Glutamatergic neuron (in vitro differentiated cells): ENCODE data around the gene CDH1. TPM values are rescaled to one million over a fixed set of nuclear protein-coding genes. Genes with fewer than 3 reads are reported as not detected.
"Not testable (repeated sequence)": the region's sequence is repeated elsewhere in the genome, so short reads cannot be mapped to it uniquely, and the experiment has no call there.

Experiments used
- DNase-seq: peaks from one replicate; pipeline ENCODE4 v3.0.0; 2022
- H3K27ac Mint-ChIP-seq: one replicate; pipeline ENCODE4 v1.8.0; 2020; ENCODE audit warnings: mild to moderate bottlenecking, mixed read lengths, inconsistent platforms; ENCODE audit not compliant: unreplicated experiment
- H3K27me3 Mint-ChIP-seq: one replicate; pipeline ENCODE4 v1.8.0; 2020; ENCODE audit warnings: mild to moderate bottlenecking, moderate library complexity, mixed read lengths, inconsistent platforms; ENCODE audit not compliant: unreplicated experiment
- H3K36me3 Mint-ChIP-seq: one replicate; pipeline ENCODE4 v1.8.0; 2020; ENCODE audit warnings: mild to moderate bottlenecking, mixed read lengths, inconsistent platforms; ENCODE audit not compliant: unreplicated experiment
- H3K4me1 Mint-ChIP-seq: one replicate; pipeline ENCODE4 v1.8.0; 2020; ENCODE audit warnings: mild to moderate bottlenecking, low read depth, mixed read lengths, inconsistent platforms; ENCODE audit not compliant: unreplicated experiment
- H3K4me3 Mint-ChIP-seq: one replicate; pipeline ENCODE4 v1.8.0; 2020; ENCODE audit warnings: mild to moderate bottlenecking, mixed read lengths, inconsistent platforms; ENCODE audit not compliant: unreplicated experiment
- H3K9me3 Mint-ChIP-seq: one replicate; pipeline ENCODE4 v1.8.0; 2020; ENCODE audit warnings: mild to moderate bottlenecking, moderate library complexity, mixed read lengths, inconsistent platforms; ENCODE audit not compliant: unreplicated experiment
- CTCF ChIP-seq: fragments of 200-600 bp; sonication (generic); IDR thresholded peaks from one replicate; pipeline ENCODE4 v1.5.0; 2021; ENCODE audit not compliant: partially characterized antibody, unreplicated experiment
- total RNA-seq: library from RNA; stranded (reverse); fragmentation: NEBNext Ultra II Directional; extraction: Animal tissue kit (Norgen Biotek cat#: 25700); gene quantifications from one replicate; pipeline ENCODE4 v1.2.1, GENCODE V29; 2021; ENCODE audit not compliant: unreplicated experiment

Gene CDH1
- total RNA-seq, 1 donor from 2014 or later: 1.9 TPM

- no peak overlapping the region for H3K4me3 Mint-ChIP-seq
- H3K9me3 Mint-ChIP-seq: no peaks in the 10 kb centered on the region
- no peak overlapping the region for H3K27ac Mint-ChIP-seq
- H3K27me3 Mint-ChIP-seq: no peaks in the 10 kb centered on the region
- TF ChIP-seq CTCF: no peak
- H3K36me3 Mint-ChIP-seq: no peaks in the 10 kb centered on the region
- H3K4me1 Mint-ChIP-seq: no peaks in the 10 kb centered on the region
- no peak for DNase-seq
These were observed 89.6 kb downstream of the CDH1 start for GRCh38 chr16:68826652-68827051.

GRCh38 chr16:68833251-68833650 lies 96.2 kb downstream of the CDH1 start:
- Mint-ChIP-seq H3K4me3 (no peak overlapping the region), H3K27ac (no peak overlapping the region), H3K4me1 (no peaks in the 10 kb centered on the region), H3K27me3 (peaks cover 2% of the 10 kb centered on the region), H3K36me3 (no peaks in the 10 kb centered on the region), H3K9me3 (no peaks in the 10 kb centered on the region)
- no peak for DNase-seq
- TF ChIP-seq CTCF: no peak

- Mint-ChIP-seq H3K4me3 (no peak overlapping the region), H3K9me3 (peaks cover under 1% of the 10 kb centered on the region), H3K27ac (no peak overlapping the region), H3K4me1 (no peaks in the 10 kb centered on the region), H3K36me3 (no peaks in the 10 kb centered on the region), H3K27me3 (peaks cover 2% of the 10 kb centered on the region)
- no peak for DNase-seq
- TF ChIP-seq CTCF: no peak
These were observed 97.5 kb downstream of the CDH1 start for GRCh38 chr16:68834550-68834949.

GRCh38 chr16:68835970-68836369 lies 98.9 kb downstream of the CDH1 start:
- no peak overlapping the region for H3K4me3 Mint-ChIP-seq
- peaks cover 2% of the 10 kb centered on the region for H3K27me3 Mint-ChIP-seq
- no peak overlapping the region for H3K27ac Mint-ChIP-seq
- DNase-seq: no peak
- H3K9me3 Mint-ChIP-seq: peaks cover 1% of the 10 kb centered on the region
- no peaks in the 10 kb centered on the region for H3K36me3 Mint-ChIP-seq
- no peak for TF ChIP-seq CTCF
- no peaks in the 10 kb centered on the region for H3K4me1 Mint-ChIP-seq

GRCh38 chr16:68839831-68840230 lies 102.7 kb downstream of the CDH1 start:
- TF ChIP-seq CTCF: no peak
- Mint-ChIP-seq H3K27me3 (peaks cover 7% of the 10 kb centered on the region), H3K4me1 (peaks cover 6% of the 10 kb centered on the region), H3K9me3 (peaks cover 8% of the 10 kb centered on the region), H3K36me3 (no peaks in the 10 kb centered on the region), H3K4me3 (no peak overlapping the region), H3K27ac (no peak overlapping the region)
- no peak for DNase-seq

GRCh38 chr16:68842964-68843481 lies 105.9 kb downstream of the CDH1 start:
- Mint-ChIP-seq H3K4me3 (peak overlapping the region; percentile 95), H3K27ac (peak overlapping the region; percentile 89)
- not testable (repeated sequence) for DNase-seq, H3K27me3 Mint-ChIP-seq, H3K9me3 Mint-ChIP-seq, H3K36me3 Mint-ChIP-seq, H3K4me1 Mint-ChIP-seq
